Measurements from ENCODE around the gene MTOR.

The MTOR gene

GRCh38 chr1:11227106-11228077 is 35.0 kb downstream of the MTOR start:
- no peak for TF ChIP-seq CTCF (IDR thresholded peaks at IDR 0.05; ENCODE audit: unreplicated experiment in 3 of 3)
- Mint-ChIP-seq H3K4me1 (no peaks in the 10 kb centered on the region), H3K27me3 (ENCODE audit: low read depth) (no peaks in the 10 kb centered on the region), H3K9me3 (no peaks in the 10 kb centered on the region), H3K36me3 (ENCODE audit: low read depth) (peaks cover 68% of the 10 kb centered on the region), H3K27ac (no peak overlapping the region), H3K4me3 (no peak overlapping the region)

- no peaks in the 10 kb centered on the region for H3K4me1 Mint-ChIP-seq
- H3K27ac Mint-ChIP-seq: no peak overlapping the region
- no peak for TF ChIP-seq CTCF (IDR thresholded peaks at IDR 0.05; ENCODE audit: unreplicated experiment in 3 of 3)
- H3K27me3 Mint-ChIP-seq (ENCODE audit: low read depth): no peaks in the 10 kb centered on the region
- H3K36me3 Mint-ChIP-seq (ENCODE audit: low read depth): peaks cover 80% of the 10 kb centered on the region
- no peak overlapping the region for H3K4me3 Mint-ChIP-seq
- no peaks in the 10 kb centered on the region for H3K9me3 Mint-ChIP-seq
These were observed 46.3 kb downstream of the MTOR start for GRCh38 chr1:11216074-11216473.

GRCh38 chr1:11215381-11216005 is 46.9 kb downstream of the MTOR start:
- no peak overlapping the region for H3K27ac Mint-ChIP-seq
- no peak for TF ChIP-seq CTCF (IDR thresholded peaks at IDR 0.05; ENCODE audit: unreplicated experiment in 3 of 3)
- H3K27me3 Mint-ChIP-seq (ENCODE audit: low read depth): no peaks in the 10 kb centered on the region
- H3K4me3 Mint-ChIP-seq: no peak overlapping the region
- peaks cover 83% of the 10 kb centered on the region for H3K36me3 Mint-ChIP-seq (ENCODE audit: low read depth)
- H3K9me3 Mint-ChIP-seq: no peaks in the 10 kb centered on the region
- no peaks in the 10 kb centered on the region for H3K4me1 Mint-ChIP-seq

- Mint-ChIP-seq H3K36me3 (ENCODE audit: low read depth) (peaks cover 80% of the 10 kb centered on the region), H3K27me3 (ENCODE audit: low read depth) (no peaks in the 10 kb centered on the region), H3K9me3 (no peaks in the 10 kb centered on the region), H3K4me1 (no peaks in the 10 kb centered on the region), H3K4me3 (no peak overlapping the region), H3K27ac (no peak overlapping the region)
- TF ChIP-seq CTCF (IDR thresholded peaks at IDR 0.05; ENCODE audit: unreplicated experiment in 3 of 3): no peak
These were observed 47.5 kb downstream of the MTOR start for GRCh38 chr1:11214698-11215380.

GRCh38 chr1:11211925-11212587 is 50.3 kb downstream of the MTOR start:
- Mint-ChIP-seq H3K4me3 (no peak overlapping the region), H3K27me3 (ENCODE audit: low read depth) (no peaks in the 10 kb centered on the region), H3K27ac (no peak overlapping the region), H3K9me3 (no peaks in the 10 kb centered on the region), H3K4me1 (no peaks in the 10 kb centered on the region), H3K36me3 (ENCODE audit: low read depth) (peaks cover 65% of the 10 kb centered on the region)
- TF ChIP-seq CTCF (IDR thresholded peaks at IDR 0.05; ENCODE audit: unreplicated experiment in 3 of 3): no peak

Measured in nephron (organoid).